NK-92 (cell line): ENCODE results near the gene DNASE1L1.
A peak's percentile ranks its signal among the peaks of the same experiment; 100 is the strongest.
"Not testable (repeated sequence)": the region's sequence is repeated elsewhere in the genome, so short reads cannot be mapped to it uniquely, and the experiment has no call there.

Source experiments
- DNase-seq: peaks from one replicate; lab custom pipeline; 2025; ENCODE audit not compliant: unreplicated experiment; lab: John Stamatoyannopoulos, UW

DNASE1L1 gene

DNA sequence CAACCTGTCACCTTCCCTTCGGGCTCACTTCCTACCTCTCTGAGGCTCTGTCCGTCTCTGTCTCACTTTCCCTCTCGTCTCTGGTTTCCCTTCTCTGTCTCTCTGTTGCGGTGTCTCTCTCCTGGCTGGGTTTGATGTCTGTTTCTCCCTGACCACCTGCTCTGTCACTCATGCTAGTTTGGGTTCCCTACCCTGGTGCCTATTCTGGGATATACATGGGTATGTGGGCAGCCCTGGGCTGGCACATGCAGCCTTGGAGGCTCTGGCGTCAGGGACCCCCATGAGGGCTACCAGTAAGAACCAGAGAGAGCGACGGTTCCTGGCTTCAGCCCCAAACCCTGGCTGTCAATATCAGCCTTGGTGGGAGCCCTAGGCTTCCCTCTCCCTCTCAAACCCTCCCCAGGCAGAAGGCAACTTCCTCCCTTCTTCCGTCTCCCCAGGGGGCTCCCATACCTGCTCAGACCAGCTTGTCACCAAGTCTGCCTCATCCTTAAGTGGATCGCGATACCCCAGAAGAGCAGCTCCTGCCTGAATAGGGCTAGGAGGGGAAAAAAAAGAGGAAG lies 314 bp downstream of the DNASE1L1 start:
- no peak for DNase-seq

DNA sequence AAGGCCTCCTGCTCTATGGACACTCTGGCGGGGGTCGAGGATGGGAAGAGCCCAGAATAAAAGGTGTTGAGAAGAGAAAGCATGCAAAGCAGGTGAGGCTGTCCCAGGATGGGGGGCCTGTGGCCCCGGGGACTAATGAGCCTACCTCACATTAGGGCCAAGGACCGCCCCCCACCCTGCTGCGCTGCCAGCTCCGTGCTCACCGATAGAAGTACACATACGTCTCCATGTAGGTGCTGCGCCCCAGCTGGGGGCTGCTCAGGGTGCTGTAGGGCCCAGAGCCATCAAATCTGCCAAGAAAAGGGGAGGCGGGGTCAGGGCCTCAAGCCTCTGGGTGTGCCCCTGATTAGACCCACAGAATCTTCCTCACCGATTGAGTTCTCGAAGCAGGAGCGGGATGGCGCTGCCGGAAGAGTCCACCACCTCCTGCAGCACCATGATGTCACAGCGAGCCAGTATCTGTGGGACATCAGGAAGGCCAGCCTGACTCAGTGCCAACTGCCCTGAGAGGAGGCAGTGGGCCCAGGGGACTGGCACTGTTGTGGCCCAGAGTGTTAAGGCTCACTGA lies 4.3 kb downstream of the DNASE1L1 start:
- no peak for DNase-seq

DNA sequence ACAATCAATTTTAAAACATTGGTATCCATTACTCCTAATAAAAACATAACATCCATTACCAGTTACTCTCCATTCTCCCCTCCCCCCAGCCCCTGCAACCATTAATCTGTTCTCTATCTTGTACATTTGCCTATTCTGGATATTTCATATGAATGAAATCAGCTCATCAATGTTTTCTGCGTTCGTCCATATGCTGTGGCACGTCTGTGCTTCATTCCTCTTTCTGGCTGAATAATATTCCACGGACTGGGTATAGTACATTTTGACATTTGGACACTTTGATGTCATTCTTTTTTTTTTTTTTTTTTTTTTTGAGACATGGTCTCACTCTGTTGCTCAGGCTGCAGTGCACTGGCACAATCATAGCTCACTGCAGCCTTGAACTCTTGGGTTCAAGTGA lies 5.2 kb downstream of the DNASE1L1 start:
- no peak for DNase-seq

DNA sequence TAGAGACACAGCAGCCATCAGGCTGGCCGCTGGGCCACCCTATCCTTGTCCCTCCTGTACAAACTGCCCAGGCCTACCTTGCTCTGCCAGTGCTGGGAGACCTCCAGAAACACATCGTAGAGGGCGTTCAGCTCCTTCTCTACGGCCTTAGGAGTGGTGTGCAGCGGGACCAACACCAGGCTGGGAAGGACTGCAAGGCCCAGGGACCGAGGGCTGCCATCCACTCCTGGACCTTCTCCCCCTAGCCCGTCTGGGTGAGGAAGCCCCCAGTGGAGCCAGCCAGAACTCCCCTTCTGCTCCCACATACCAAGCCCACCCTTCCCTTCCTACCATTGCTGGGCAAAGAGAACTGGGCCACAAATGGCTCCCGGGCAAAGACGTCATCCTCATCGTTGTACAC lies 5.9 kb downstream of the DNASE1L1 start:
- no peak for DNase-seq

DNA sequence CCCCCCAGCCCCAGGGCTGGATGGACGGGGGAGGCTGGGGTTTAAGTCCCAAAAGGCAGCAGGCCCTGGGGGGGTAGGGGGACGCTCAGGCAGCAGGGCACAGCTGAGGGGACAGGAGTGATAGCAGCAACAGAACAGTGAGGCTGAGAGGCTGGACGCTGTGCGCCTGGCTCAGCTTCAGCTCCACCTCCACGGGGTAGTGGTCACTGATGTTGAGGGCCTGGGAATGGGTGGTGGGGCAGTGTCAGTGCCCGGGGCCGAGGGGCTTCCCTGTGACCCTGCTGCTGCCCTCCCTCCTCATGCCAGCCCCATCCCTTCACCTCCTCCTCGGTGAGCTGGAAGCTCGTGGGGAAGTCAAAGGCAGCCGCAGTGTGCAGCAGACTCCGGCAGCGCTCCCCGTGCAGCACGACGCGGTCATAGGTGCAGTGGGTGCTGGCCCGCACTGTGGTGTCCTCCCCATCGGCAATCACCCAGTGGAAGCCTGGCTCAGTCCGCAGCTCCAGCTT lies 6.4 kb downstream of the DNASE1L1 start:
- DNase-seq: no peak

DNA sequence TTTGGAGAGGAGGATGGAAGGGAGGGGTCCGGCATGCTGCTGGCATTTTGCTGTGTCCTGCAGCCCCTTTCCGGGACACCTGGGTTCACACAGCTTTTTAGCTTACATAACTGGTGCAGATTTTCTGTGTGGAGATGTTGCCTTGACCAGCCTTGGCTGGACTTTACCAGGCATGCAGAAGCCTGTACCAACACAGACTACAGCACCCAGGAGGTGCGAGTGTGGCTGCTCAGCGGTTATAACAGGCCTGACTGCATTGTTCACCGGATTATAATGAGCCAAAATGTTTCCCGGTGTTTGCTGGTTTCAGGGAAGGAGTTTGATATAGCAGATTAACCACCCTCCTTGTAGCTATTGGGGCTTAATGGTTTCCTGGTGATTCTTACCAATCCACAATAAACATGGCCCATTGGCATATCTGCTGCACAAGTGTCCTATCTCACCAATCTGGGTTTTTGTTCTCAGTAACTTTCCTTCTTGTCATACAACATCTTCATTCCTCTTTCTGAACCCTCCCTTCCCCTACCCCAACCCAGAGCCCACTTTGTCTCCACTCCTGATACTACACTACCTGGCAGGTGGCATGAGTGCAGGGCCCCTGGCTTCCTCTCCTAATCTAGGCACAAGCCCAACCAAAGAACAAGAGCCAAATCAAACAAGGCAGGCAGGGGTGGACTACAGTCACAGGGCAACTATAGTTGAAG lies 7.0 kb downstream of the DNASE1L1 start:
- no peak for DNase-seq

DNA sequence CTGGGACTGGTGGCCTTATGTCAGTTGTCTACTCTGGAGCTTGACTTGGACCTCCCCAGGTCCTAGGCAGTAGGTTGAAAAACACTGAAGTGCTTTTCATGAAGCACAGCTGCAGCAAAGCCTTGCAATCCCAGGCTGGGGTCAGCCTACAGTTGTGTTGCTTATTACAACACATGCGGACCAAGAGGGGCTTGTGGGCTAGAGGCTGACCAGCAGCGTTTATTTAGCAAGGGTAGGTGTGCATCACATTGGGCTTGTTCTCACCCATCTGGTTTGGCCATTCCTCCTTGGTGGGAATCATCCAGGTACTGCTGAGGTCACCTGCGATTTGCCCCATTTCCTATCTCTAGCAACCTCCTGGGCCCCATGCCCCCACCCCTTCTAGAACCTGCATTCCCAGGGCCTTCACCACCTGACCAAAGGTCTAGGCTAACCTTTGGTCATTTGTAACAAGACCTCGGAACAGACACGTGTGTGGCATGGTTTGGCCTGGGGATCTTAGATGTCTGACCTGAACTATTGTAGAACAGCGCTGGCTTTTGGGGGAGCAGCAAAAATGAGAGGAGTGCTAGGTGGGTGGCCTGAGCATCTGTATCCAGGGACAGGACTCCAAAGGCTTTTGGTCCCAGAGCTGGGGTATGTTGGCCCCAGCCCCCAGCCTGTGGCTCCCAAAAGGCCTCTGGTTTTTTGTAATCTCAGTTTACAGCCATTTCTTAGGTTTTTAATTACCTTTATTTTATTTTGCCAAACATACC lies 7.8 kb downstream of the DNASE1L1 start:
- no peak for DNase-seq

DNA sequence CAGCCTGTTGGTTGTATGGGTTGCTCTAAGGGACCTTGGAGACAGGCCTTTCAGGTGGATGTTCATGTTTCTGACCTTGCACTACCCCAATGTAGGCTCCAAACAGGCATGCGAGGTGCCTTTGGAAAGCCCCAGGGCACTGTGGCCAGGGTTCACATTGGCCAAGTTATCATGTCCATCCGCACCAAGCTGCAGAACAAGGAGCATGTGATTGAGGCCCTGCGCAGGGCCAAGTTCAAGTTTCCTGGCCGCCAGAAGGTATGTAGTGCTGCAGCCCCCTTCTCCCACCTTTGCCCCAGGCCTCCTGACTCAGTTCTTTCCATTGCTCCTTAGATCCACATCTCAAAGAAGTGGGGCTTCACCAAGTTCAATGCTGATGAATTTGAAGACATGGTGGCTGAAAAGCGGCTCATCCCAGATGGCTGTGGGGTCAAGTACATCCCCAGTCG lies 8.7 kb downstream of the DNASE1L1 start:
- DNase-seq: not testable (repeated sequence)

DNA sequence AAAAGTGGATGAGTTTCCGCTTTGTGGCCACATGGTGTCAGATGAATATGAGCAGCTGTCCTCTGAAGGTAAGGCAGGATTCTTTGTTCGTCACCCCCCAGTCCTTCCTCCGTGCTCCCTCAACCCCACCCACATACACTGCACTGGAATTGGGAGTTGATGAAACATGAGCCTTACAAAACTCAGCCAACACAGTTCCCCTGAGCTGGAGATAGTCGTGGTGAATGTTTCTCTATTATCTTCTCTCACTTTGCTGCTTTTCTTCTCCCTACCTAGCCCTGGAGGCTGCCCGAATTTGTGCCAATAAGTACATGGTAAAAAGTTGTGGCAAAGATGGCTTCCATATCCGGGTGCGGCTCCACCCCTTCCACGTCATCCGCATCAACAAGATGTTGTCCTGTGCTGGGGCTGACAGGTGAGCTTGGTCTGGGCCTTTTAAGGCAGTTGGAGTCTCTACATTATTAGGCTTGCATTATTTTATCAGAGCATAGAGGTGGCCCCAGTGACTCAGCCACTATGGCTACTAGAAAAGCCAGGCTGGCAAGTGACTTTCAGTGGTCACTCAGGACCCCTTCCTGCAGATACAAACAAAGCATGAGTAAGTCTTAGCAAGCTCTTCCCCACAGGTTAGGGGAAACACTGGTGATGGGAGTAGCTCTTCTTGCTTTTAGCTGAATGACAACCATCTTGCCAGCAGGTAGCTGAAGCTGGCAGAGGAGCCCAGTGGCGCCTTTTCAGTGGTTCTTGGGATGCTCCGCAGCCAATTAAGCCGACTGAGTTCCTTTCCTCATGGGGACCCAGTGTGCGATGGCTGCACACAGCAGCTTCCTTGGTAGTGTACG lies 9.3 kb downstream of the DNASE1L1 start:
- DNase-seq: no peak

DNA sequence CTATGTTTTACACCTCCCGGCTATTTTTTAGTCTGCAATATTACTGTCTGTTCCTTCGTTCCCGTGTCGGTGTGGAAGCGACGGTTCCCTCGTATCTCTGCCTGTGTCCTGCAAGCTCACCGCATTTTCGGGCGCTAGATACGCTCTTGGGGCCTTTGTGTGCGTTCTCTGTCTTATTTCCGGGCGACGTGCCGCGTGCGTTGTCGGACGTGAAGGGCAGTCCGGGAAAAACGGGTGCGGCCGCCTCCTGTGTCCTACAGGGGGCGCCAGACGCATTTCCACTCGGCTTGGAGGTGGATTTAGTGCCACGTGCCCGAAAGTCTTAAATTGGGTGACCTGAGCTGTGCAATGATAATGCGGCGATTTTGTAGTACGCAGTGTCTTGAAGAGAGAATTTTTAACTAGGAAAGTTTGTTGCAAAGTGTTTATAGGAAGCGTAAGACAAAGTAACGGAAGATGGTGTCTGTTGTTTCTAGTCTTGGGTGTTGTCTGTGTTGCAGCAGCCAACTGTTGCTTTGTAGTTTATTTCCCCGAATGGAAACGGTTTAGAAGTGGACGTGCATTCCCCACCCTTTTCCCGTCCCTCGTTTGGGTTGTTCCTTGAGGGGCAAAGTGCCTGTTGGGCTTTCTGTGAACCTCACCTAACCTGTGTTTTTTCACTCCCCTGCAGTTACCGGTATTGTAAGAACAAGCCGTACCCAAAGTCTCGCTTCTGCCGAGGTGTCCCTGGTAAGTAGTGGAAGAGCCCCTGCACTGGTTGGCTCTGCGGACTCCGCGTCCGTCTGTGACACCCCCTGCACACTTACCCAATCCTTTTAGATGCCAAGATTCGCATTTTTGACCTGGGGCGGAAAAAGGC lies 10.2 kb downstream of the DNASE1L1 start:
- no peak for DNase-seq

DNA sequence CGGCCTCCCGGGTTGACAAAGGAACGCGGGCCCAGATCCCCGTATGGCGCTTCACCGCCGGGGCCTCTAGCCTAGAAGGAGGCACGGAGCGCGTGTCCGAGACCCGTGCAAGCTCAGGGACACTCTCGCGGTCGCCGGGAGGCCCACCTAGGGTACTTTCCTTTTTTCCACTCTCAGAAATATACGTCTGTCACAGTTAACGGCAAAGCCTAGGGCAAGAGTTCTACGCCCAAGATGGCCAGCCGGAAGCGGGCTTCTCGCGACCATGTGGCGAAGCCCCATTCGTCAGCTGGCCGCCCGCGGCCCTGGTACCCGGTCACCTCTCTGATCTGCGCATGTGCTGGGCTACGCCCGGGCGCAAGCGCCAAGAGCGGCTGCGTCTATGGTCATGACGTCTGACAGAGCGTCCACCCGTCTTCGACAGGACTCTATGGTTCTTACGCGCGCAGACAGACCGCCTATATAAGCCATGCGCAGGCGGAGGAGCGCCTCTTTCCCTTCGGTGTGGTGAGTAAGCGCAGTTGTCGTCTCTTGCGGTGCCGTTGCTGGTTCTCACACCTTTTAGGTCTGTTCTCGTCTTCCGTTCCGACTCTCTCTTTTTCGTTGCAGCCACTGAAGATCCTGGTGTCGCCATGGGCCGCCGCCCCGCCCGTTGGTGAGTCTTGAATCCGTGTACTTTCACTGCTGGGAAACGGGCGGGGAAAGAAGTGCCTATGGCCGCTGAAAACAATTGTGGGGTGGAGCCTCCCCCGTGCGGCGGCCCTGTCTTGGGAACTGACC lies 11.0 kb downstream of the DNASE1L1 start, which contains the start of gene RPL10:
Gene RPL10 (plus strand): TSS at position 490 of the 780 bp plus-strand sequence. CDS start 143 bp downstream, at position 633.
- peak; percentile 27 for DNase-seq

DNA sequence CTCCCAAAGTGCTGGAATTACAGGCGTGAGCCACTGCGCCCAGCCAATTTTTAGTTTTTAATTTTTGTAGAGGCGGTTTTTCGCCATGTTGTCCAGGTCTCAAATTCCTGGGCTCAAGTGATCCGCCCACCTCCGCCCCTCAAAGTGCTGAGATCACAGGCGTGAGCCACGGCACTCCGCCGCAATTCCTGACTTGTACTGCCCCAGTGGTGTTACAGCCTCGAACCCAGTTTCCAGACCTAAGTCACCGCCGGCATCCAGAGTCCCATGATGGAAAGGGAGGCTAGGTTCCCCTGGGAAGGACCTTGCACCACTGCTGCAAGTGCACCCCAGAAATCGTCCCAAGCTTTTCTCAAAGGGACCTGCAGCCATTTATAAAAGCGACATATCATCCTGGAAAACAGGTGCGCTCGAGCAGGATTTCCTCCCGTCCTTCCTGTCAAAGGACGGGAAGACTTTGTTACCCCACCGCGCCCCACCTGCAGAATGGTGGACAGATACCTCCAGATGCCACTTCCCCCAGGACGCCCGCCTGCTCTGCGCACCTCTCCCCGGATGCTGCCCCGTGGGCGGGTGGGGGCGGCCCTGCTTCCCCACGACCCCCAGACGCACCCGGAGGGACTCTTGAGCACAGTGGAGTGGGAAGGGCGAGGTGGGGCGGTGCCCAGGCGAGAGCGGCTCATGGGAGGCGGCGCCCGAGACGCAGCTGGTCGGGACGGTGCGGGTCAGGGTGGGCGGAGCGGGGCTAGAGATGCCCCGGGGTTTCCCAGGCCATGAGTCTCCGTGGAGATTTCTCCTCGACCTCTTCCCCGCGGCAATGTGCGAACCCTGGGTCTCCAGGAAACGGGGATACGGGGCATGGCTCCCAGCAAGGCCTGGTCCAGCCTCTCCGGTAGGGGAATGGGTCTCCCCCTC lies 11.8 kb downstream of the DNASE1L1 start:
- no peak for DNase-seq

DNA sequence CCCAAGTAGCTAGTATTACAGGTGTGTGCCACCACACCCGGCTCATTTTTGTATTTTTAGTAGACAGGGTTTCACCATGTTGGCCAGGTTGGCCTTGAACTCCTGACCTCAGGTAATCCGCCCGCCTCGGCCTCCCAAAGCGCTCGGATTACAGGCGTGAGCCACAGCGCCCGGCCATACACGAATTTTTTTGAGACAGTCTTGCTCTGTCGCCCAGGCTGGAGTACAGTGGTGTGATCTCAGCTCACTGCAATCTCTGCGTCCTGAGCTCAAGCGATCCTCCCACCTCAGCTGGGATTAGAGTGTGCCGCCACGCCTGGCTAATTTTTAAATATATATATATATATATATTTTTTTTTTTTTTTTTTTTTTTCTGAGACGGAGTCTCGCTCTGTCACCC lies 12.7 kb downstream of the DNASE1L1 start:
- DNase-seq: not testable (repeated sequence)

DNA sequence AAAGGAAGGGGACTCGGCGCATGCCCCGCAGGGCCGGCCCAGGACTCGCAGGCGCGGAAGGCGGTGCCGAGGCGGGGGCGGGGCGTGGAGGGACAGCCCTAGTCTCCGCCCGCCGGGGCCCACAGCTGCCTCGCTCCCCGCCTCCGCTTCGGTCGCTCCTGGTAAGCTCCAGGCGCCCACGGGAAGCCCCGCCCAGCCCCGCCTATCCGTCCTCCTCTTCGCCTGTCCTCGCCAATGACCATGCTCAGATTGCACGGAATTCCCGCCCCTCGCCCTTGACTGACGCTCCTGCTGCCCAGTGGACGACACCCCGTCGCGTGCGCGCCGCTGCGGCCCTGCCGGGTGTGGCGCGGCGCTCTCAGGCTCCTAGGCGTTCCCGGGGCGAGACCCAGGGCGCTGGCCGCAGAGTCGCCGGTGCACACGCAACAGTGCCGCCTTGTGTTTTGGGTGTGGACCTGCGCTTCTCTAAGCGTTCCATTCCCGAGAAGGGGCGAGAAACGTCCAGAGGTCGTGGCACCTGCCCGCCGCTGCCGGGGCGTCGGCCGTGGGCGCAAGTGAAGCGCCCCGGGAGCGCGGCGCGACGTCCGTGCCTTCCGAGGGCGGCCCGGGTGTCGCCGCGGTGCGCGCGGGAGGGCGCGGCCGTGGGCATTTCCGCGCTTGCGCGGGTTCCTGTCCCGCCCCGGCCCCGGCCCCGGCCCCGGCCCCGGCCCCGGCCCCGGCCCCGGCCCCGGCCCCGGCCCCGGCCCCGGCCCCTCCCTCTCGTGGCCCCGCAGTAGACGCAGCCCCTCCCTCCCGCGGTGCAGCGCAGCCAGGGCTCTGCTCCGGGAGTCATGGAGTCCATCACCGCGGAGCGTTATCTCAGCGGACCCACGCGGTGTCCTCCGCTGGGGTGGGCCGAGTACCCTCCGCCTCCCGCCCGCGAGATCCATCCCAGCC lies 19.0 kb downstream of the DNASE1L1 start:
- DNase-seq: not testable (repeated sequence)

DNA sequence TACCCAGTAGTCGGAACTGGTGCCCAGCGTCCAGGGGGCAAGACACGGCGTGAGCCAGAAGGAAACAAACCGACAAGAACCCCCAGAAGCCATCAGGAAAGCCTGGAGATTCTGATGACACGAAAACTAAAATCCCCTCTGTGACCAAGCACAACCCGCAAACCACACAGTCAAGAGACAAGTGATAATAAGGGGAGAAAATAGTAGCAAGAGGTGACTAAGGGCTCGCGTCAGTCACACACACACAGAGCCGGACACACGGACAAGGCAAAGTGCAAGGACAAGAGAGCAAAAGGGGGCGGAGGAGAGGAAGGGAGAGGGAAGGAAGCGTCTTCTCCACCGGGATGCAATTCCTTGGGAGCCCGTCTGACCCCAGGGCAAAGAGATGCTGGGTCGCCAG lies 20.4 kb downstream of the DNASE1L1 start:
- not testable (repeated sequence) for DNase-seq

DNA sequence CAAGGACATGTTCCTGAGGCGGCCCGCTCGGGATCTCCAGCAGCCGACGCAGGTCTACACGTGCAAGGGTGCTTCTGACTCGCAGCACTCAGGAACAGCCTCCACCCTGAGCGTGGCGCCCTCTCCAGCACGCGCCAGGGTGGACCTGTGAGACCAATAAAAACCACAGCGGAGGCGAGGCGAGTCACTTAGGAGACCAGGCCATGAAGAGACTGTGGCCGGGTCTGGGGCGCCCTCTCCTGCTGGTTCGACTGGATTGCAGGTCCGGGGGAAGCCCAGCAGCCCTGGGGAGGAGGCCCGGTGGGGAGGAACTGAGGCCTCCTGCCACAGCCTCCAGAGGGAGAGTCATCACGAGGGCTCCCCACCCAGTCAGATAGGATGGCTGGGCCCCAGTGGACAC lies 21.0 kb downstream of the DNASE1L1 start:
- not testable (repeated sequence) for DNase-seq
